Fibroblast of skin of left quadriceps (primary cell): ENCODE results near the gene FAM163B.
A peak's percentile ranks its signal among the peaks of the same experiment; 100 is the strongest.
"Not testable (repeated sequence)": the region's sequence is repeated elsewhere in the genome, so short reads cannot be mapped to it uniquely, and the experiment has no call there.

Experiments used
- DNase-seq, 2 experiments: peaks; one replicate each; pipeline ENCODE4 v3.0.0-alpha.2; 2013; ENCODE audit warnings: low read depth in 2 of 2

The FAM163B gene

GRCh38 chr9:133569891-133570690, 39.1 kb downstream of the FAM163B start:
- DNase-seq, result no peak

GRCh38 chr9:133569121-133569785, 39.9 kb downstream of the FAM163B start:
- DNase-seq, result no peak

- no peak for DNase-seq
Measured at GRCh38 chr9:133568186-133568585, 41.0 kb downstream of the FAM163B start.

- no peak for DNase-seq
Measured at GRCh38 chr9:133566817-133567216, 42.4 kb downstream of the FAM163B start.

GRCh38 chr9:133566382-133566781, 42.8 kb downstream of the FAM163B start:
- no peak for DNase-seq

GRCh38 chr9:133564451-133565116, 44.6 kb downstream of the FAM163B start:
- no peak for DNase-seq

- DNase-seq, result not testable (repeated sequence)
Measured at GRCh38 chr9:133563814-133564213, 45.4 kb downstream of the FAM163B start.

- DNase-seq, result no peak
Measured at GRCh38 chr9:133563291-133563796, 45.8 kb downstream of the FAM163B start.

GRCh38 chr9:133562611-133563290, 46.4 kb downstream of the FAM163B start:
- no peak for DNase-seq

- DNase-seq, result no peak
Measured at GRCh38 chr9:133561976-133562554, 47.1 kb downstream of the FAM163B start.

- DNase-seq, result no peak
Measured at GRCh38 chr9:133560944-133561343, 48.2 kb downstream of the FAM163B start.

- no peak for DNase-seq
Measured at GRCh38 chr9:133560311-133560710, 48.9 kb downstream of the FAM163B start.

- peak; percentile 74 to 75 for DNase-seq
Measured at GRCh38 chr9:133558191-133559126, 50.7 kb downstream of the FAM163B start.

GRCh38 chr9:133557581-133557980, 51.6 kb downstream of the FAM163B start:
- no peak for DNase-seq

GRCh38 chr9:133556354-133556753, 52.8 kb downstream of the FAM163B start:
- no peak for DNase-seq

- no peak for DNase-seq
Measured at GRCh38 chr9:133554729-133555128, 54.5 kb downstream of the FAM163B start.

- DNase-seq, result no peak
Measured at GRCh38 chr9:133553973-133554713, 55.0 kb downstream of the FAM163B start.

GRCh38 chr9:133553123-133553522, 56.1 kb downstream of the FAM163B start:
- DNase-seq, result no peak

- DNase-seq, result no peak
Measured at GRCh38 chr9:133552236-133552635, 57.0 kb downstream of the FAM163B start.

- no peak for DNase-seq
Measured at GRCh38 chr9:133551446-133551845, 57.7 kb downstream of the FAM163B start.
